ENCODE data around the gene CNTNAP3B. TPM values are rescaled to one million over a fixed set of nuclear protein-coding genes. Genes with fewer than 3 reads are reported as not detected.
"Not testable (repeated sequence)": the region's sequence is repeated elsewhere in the genome, so short reads cannot be mapped to it uniquely, and the experiment has no call there.

Gene CNTNAP3B
- under 1 TPM in 1 of 3 donors, not detected in 2; 0.11 TPM for total RNA-seq

- H3K36me3 Mint-ChIP-seq (ENCODE audit: insufficient read depth); DNase-seq; H3K4me3 Mint-ChIP-seq; ATAC-seq; H3K9me3 Mint-ChIP-seq; H3K4me1 Mint-ChIP-seq (ENCODE audit: low read depth): not testable (repeated sequence)
- H3K27me3 Mint-ChIP-seq (ENCODE audit: low read depth) = peaks cover 14% of the 10 kb centered on the region
Observed at GRCh38 chr9:42129073-42129729, at the start of gene CNTNAP3B. TSS of gene CNTNAP3B (minus strand) at chr9:42129426. CDS start at chr9:42129094, 332 bp downstream.

- H3K36me3 Mint-ChIP-seq (ENCODE audit: insufficient read depth); H3K9me3 Mint-ChIP-seq; DNase-seq; H3K4me1 Mint-ChIP-seq (ENCODE audit: low read depth); ATAC-seq; H3K4me3 Mint-ChIP-seq; H3K27me3 Mint-ChIP-seq (ENCODE audit: low read depth): not testable (repeated sequence)
Observed at GRCh38 chr9:42160299-42160698, 31.1 kb upstream of the CNTNAP3B start.

- ATAC-seq; H3K36me3 Mint-ChIP-seq (ENCODE audit: insufficient read depth); H3K4me3 Mint-ChIP-seq; H3K9me3 Mint-ChIP-seq; DNase-seq; H3K4me1 Mint-ChIP-seq (ENCODE audit: low read depth): not testable (repeated sequence)
- H3K27me3 Mint-ChIP-seq (ENCODE audit: low read depth) = peaks cover 13% of the 10 kb centered on the region
Observed at GRCh38 chr9:42127056-42127841, 2.0 kb downstream of the CNTNAP3B start.

- not testable (repeated sequence) for DNase-seq; H3K4me3 Mint-ChIP-seq; H3K4me1 Mint-ChIP-seq (ENCODE audit: low read depth); H3K27me3 Mint-ChIP-seq (ENCODE audit: low read depth); H3K36me3 Mint-ChIP-seq (ENCODE audit: insufficient read depth); ATAC-seq; H3K9me3 Mint-ChIP-seq
Observed at GRCh38 chr9:42121007-42121406, 8.2 kb downstream of the CNTNAP3B start.

- H3K4me3 Mint-ChIP-seq; H3K27me3 Mint-ChIP-seq (ENCODE audit: low read depth); DNase-seq; ATAC-seq; H3K9me3 Mint-ChIP-seq; H3K36me3 Mint-ChIP-seq (ENCODE audit: insufficient read depth); H3K4me1 Mint-ChIP-seq (ENCODE audit: low read depth): not testable (repeated sequence)
Observed at GRCh38 chr9:42095929-42096328, 33.3 kb downstream of the CNTNAP3B start.

- H3K9me3 Mint-ChIP-seq; H3K36me3 Mint-ChIP-seq (ENCODE audit: insufficient read depth); H3K4me1 Mint-ChIP-seq (ENCODE audit: low read depth); DNase-seq; H3K4me3 Mint-ChIP-seq; ATAC-seq; H3K27me3 Mint-ChIP-seq (ENCODE audit: low read depth): not testable (repeated sequence)
Observed at GRCh38 chr9:42084559-42084952, 44.7 kb downstream of the CNTNAP3B start.

- not testable (repeated sequence) for H3K9me3 Mint-ChIP-seq; H3K27me3 Mint-ChIP-seq (ENCODE audit: low read depth); DNase-seq; H3K4me3 Mint-ChIP-seq; ATAC-seq; H3K36me3 Mint-ChIP-seq (ENCODE audit: insufficient read depth); H3K4me1 Mint-ChIP-seq (ENCODE audit: low read depth)
Observed at GRCh38 chr9:42083877-42084558, 45.2 kb downstream of the CNTNAP3B start.

GRCh38 chr9:42080376-42080775 lies 48.9 kb downstream of the CNTNAP3B start:
- H3K9me3 Mint-ChIP-seq; DNase-seq; H3K36me3 Mint-ChIP-seq (ENCODE audit: insufficient read depth); H3K4me3 Mint-ChIP-seq; H3K27me3 Mint-ChIP-seq (ENCODE audit: low read depth); H3K4me1 Mint-ChIP-seq (ENCODE audit: low read depth); ATAC-seq: not testable (repeated sequence)

- not testable (repeated sequence) for DNase-seq; ATAC-seq; H3K9me3 Mint-ChIP-seq; H3K36me3 Mint-ChIP-seq (ENCODE audit: insufficient read depth); H3K4me1 Mint-ChIP-seq (ENCODE audit: low read depth); H3K4me3 Mint-ChIP-seq; H3K27me3 Mint-ChIP-seq (ENCODE audit: low read depth)
Observed at GRCh38 chr9:42074868-42075267, 54.4 kb downstream of the CNTNAP3B start.

GRCh38 chr9:42071026-42071425 lies 58.2 kb downstream of the CNTNAP3B start:
- not testable (repeated sequence) for H3K4me1 Mint-ChIP-seq (ENCODE audit: low read depth); H3K9me3 Mint-ChIP-seq; H3K4me3 Mint-ChIP-seq; DNase-seq; ATAC-seq; H3K36me3 Mint-ChIP-seq (ENCODE audit: insufficient read depth); H3K27me3 Mint-ChIP-seq (ENCODE audit: low read depth)

GRCh38 chr9:42070035-42070799 lies 59.0 kb downstream of the CNTNAP3B start:
- not testable (repeated sequence) for H3K4me3 Mint-ChIP-seq; H3K4me1 Mint-ChIP-seq (ENCODE audit: low read depth); DNase-seq; H3K27me3 Mint-ChIP-seq (ENCODE audit: low read depth); H3K9me3 Mint-ChIP-seq; ATAC-seq; H3K36me3 Mint-ChIP-seq (ENCODE audit: insufficient read depth)

- not testable (repeated sequence) for DNase-seq; H3K4me3 Mint-ChIP-seq; H3K27me3 Mint-ChIP-seq (ENCODE audit: low read depth); ATAC-seq; H3K4me1 Mint-ChIP-seq (ENCODE audit: low read depth); H3K9me3 Mint-ChIP-seq; H3K36me3 Mint-ChIP-seq (ENCODE audit: insufficient read depth)
Observed at GRCh38 chr9:42053874-42054273, 75.4 kb downstream of the CNTNAP3B start.

GRCh38 chr9:42050701-42051100 lies 78.5 kb downstream of the CNTNAP3B start:
- not testable (repeated sequence) for H3K36me3 Mint-ChIP-seq (ENCODE audit: insufficient read depth); H3K27me3 Mint-ChIP-seq (ENCODE audit: low read depth); H3K4me3 Mint-ChIP-seq; ATAC-seq; H3K9me3 Mint-ChIP-seq; H3K4me1 Mint-ChIP-seq (ENCODE audit: low read depth); DNase-seq

GRCh38 chr9:42044422-42045010 lies 84.7 kb downstream of the CNTNAP3B start:
- H3K4me3 Mint-ChIP-seq; H3K36me3 Mint-ChIP-seq (ENCODE audit: insufficient read depth); H3K27me3 Mint-ChIP-seq (ENCODE audit: low read depth); ATAC-seq; H3K4me1 Mint-ChIP-seq (ENCODE audit: low read depth); DNase-seq; H3K9me3 Mint-ChIP-seq: not testable (repeated sequence)

Measured in activated T-cell treated with anti-CD3 and anti-CD28 coated beads, Interleukin-2, amount 50 U/mL, for 4 hours (primary cell).